Breast epithelium (tissue), 4 donors: ENCODE measurements around the gene DCXR. TPM values are rescaled to one million over a fixed set of nuclear protein-coding genes. Genes with fewer than 3 reads are reported as not detected.
A peak's percentile ranks its signal among the peaks of the same experiment; 100 is the strongest.

Experiments
- DNase-seq, 2 donors: peaks; one replicate each; pipeline ENCODE4 v3.0.0-alpha.2; 2019; ENCODE audit warnings: low spot score in 2 of 2
- H3K27ac ChIP-seq, 2 donors: fragments of 200-600 bp; sonication (generic) in 1 of 2; one replicate each; pipeline ENCODE4 v1.5.1; 2016 to 2019; ENCODE audit warnings: mild to moderate bottlenecking in 1 of 2
- H3K27me3 ChIP-seq, 2 donors: fragments of 200-600 bp; sonication (generic) in 1 of 2; one replicate each; pipeline versions ENCODE4 v1.5.1 to v1.6.0; 2017 to 2019; ENCODE audit warnings: control low read depth in 1 of 2, mild to moderate bottlenecking in 1 of 2
- H3K36me3 ChIP-seq: fragments of 200-600 bp; one replicate; pipeline ENCODE4 v1.5.1; 2019
- H3K4me1 ChIP-seq, 2 donors: fragments of 200-600 bp; sonication (generic); one replicate each; pipeline ENCODE4 v1.5.1; 2016 to 2019; ENCODE audit warnings: control low read depth in 1 of 2
- H3K4me3 ChIP-seq, 3 donors: fragments of 200-600 bp; sonication (generic); 1 replicate in 2 of 3; 2 replicates in 1 of 3; pipeline ENCODE4 v1.5.1; 2016 to 2019; ENCODE audit warnings: mild to moderate bottlenecking in 3 of 3, moderate library complexity in 2 of 3
- H3K9me3 ChIP-seq, 2 donors: fragments of 200-600 bp; sonication (generic) in 1 of 2; one replicate each; pipeline ENCODE4 v1.5.1; 2016 to 2019; ENCODE audit warnings: control low read depth in 1 of 2
- POLR2A ChIP-seq: fragments of 450-650 bp; IDR thresholded peaks from one replicate; pipeline ENCODE4 v1.6.1; 2016; ENCODE audit warnings: antibody characterized with exemption, mild to moderate bottlenecking, moderate library complexity
- POLR2AphosphoS5 ChIP-seq, 3 donors: sonication (generic); formaldehyde crosslinking; IDR thresholded peaks; one replicate each; pipeline ENCODE4 v1.6.1; 2017; ENCODE audit warnings: antibody characterized with exemption in 3 of 3
- intact Hi-C: fragments of 100-400 bp; cut with DNase I; formaldehyde crosslinking; loops from one replicate; pipeline ENCODE4 v1.15.1; 2023; ENCODE audit warnings: low total_unique reads
- total RNA-seq, 3 donors: library from RNA; depleted of rRNA; stranded (reverse); fragments of >200 nt; gene quantifications; one replicate each; pipeline ENCODE4 v1.1.0, GENCODE V29; 2016
- TF ChIP-seq, protein P1 (sequence below), 3 donors: fragments of 450-650 bp; IDR thresholded peaks; one replicate each; pipeline ENCODE4 v1.5.1; 2016 to 2017; ENCODE audit warnings: antibody characterized with exemption in 3 of 3, mild to moderate bottlenecking in 3 of 3, moderate library complexity in 3 of 3

Gene DCXR
- 100 to 1,000 TPM; 202 to 484 (median 228) TPM for total RNA-seq

DNA sequence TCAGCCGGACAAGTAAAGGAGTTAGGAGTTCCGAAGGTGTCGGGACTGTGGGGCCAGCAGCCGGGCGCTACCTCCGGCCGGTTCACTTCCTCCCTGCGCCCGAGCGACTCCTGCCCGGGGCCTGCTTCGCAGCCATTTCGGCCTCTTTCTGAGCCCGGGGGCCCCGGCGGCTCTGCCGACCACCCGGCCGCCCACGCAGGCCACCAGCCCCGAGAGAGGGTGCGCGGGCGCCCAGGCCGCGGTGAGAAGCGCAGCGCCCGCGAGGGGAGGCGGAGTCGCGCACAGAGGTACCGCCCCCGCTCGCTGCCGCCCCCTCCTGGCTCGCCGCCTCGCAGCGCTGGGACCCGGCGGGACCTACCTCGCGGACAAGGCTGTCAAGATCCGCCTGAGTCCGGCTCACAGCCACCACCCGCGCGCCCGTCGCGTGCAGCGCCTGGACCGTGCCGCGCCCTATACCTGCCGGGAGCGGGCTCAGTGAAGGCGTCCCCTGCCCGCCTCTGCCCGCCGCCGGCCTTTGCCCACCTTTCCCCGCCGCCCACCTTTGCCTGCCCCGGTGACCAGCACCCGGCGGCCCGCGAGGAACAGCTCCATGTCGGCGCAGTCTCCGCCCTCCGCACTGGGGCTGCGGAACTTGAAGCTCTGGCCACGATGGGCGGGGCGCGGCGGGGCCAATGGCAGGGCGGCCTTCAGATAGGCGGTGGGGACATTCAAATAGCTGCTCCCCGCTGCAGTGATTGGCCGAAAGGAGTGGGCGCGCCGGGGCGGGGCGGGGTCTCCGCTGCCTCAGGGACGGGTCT is at the start of gene DCXR:
Gene DCXR, minus strand, starts transcription at position 606 of the 797 bp plus-strand sequence. Its CDS starts 15 bp downstream, at position 591.
- peak; percentile 98 for DNase-seq
- peak within 1 kb of the TSS; percentile 87 to 99 for H3K27ac ChIP-seq
- H3K4me3 ChIP-seq, result peak within 1 kb of the TSS; percentile 58 to 96 (median 63)
- peaks cover 8 to 10% of the 10 kb centered on the region in 2 donors for H3K4me1 ChIP-seq
- no peaks in the 10 kb centered on the region for H3K27me3 ChIP-seq
- intact Hi-C loops, result loop anchor here (10.0 kb wide), 1 partner anchor 48 kb away; no protein-coding TSS in a partner anchor
- peak; percentile 93 for TF ChIP-seq POLR2A
- TF ChIP-seq, protein P1, sequence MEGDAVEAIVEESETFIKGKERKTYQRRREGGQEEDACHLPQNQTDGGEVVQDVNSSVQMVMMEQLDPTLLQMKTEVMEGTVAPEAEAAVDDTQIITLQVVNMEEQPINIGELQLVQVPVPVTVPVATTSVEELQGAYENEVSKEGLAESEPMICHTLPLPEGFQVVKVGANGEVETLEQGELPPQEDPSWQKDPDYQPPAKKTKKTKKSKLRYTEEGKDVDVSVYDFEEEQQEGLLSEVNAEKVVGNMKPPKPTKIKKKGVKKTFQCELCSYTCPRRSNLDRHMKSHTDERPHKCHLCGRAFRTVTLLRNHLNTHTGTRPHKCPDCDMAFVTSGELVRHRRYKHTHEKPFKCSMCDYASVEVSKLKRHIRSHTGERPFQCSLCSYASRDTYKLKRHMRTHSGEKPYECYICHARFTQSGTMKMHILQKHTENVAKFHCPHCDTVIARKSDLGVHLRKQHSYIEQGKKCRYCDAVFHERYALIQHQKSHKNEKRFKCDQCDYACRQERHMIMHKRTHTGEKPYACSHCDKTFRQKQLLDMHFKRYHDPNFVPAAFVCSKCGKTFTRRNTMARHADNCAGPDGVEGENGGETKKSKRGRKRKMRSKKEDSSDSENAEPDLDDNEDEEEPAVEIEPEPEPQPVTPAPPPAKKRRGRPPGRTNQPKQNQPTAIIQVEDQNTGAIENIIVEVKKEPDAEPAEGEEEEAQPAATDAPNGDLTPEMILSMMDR (IDR thresholded peaks at IDR 0.05), result peak; percentile 20 to 72 (median 33)
- peak; percentile 93 to 96 (median 95) for TF ChIP-seq POLR2AphosphoS5 (IDR thresholded peaks at IDR 0.05)
- H3K36me3 ChIP-seq, result no peaks in the 10 kb centered on the region
- H3K9me3 ChIP-seq, result no peaks in the 10 kb centered on the region

DNA sequence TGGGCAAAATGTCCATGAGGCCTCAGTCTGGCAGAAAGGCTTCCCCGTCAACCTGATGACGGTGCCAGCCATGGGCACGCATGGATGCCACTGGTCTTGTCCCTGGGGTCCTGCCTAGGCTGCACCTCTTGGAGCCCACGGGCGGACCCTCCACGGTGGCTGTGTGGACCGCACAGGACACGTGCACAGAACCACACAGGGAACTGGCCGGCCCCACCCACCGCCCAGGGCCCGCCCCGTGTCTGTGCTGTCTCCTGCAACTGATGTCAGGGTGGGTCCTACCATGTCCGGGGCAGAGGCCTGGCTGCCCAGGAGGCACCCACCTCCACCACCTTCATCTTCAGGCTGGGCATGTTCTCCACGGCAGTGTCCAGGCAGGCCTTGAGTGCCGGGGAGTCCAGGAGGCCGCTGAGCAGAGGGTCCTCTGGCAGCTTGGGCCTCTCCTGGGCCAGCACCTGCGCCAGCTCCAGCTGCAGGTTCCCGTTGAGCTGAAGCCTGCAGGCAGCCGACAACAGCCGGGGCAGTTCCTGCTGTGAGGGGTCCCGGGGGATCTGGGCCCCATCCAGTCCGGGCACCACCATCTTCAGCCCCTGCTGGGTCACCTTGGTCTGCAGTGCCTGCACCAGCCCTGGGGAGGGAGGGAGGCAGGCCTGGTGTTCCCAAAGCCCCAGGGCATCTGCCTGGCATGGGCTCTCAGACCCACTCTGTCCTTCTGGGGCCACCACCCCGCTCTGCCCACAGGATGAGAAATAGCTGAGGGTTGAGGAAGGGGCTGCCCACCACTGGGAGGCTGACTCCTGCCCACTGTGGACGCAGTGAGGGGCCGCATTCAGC is 48.7 kb upstream of the DCXR start:
- Histone ChIP-seq H3K36me3 (peaks cover 66% of the 10 kb centered on the region), H3K4me3 (no peak overlapping the region), H3K27ac (no peak overlapping the region), H3K27me3 (no peaks in the 10 kb centered on the region), H3K9me3 (no peaks in the 10 kb centered on the region), H3K4me1 (no peaks in the 10 kb centered on the region)
- TF ChIP-seq, protein P1 (IDR thresholded peaks at IDR 0.05), result no peak
- no peak for TF ChIP-seq POLR2AphosphoS5 (IDR thresholded peaks at IDR 0.05)
- no peak for TF ChIP-seq POLR2A
- intact Hi-C loops, result loop anchor here (10.0 kb wide), 1 partner anchor 51 kb away; the partner anchor contains the start of genes DCXR and RAC3
- DNase-seq, result no peak

DNA sequence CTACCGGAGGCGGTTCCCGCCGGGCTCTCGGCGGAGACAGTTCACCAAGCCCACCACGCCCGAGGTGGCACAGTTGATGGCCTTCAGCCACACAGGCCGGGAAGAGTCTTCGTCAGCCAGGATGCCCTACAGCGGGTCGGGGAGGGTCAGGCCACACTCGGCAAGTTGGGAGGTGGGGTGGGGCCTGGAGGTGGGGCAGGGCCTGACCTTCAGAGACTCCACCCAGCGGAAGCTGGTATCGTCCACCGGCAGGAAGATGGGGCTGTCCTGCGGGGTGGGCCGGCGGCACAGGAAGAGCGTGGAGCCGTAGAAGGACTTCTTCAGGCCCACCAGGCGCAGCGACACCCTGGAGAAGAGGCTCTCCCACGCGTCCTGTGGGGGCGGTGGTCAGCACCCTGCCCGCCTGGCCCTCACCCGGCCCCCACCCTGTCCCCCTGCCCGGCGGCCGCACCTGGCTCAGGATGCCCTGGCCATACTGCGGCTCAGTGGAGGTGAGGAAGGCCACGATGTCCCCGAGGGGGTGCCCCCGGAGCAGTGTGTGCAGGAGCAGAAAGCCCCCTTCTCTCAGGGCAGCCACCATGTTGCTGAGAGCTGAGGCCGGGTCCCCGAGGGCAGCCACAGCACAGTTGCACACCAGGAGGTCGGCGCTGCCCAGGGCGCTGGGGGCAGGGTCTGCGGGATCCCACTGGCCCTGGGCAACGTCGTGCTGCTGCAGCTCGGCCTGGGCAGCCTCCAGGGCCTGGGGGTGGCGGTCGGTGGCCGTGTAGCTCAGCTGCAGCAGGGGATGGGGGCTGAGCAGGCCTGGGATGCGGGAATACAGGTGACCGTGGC is 47.7 kb upstream of the DCXR start:
- Histone ChIP-seq H3K36me3 (peaks cover 69% of the 10 kb centered on the region), H3K27me3 (no peaks in the 10 kb centered on the region), H3K4me1 (no peaks in the 10 kb centered on the region), H3K4me3 (no peak overlapping the region), H3K27ac (no peak overlapping the region), H3K9me3 (no peaks in the 10 kb centered on the region)
- intact Hi-C loops, result loop anchor here (10.0 kb wide), 1 partner anchor 50 kb away; the partner anchor contains the start of genes DCXR and RAC3
- TF ChIP-seq POLR2AphosphoS5 (IDR thresholded peaks at IDR 0.05), result no peak
- DNase-seq, result no peak

DNA sequence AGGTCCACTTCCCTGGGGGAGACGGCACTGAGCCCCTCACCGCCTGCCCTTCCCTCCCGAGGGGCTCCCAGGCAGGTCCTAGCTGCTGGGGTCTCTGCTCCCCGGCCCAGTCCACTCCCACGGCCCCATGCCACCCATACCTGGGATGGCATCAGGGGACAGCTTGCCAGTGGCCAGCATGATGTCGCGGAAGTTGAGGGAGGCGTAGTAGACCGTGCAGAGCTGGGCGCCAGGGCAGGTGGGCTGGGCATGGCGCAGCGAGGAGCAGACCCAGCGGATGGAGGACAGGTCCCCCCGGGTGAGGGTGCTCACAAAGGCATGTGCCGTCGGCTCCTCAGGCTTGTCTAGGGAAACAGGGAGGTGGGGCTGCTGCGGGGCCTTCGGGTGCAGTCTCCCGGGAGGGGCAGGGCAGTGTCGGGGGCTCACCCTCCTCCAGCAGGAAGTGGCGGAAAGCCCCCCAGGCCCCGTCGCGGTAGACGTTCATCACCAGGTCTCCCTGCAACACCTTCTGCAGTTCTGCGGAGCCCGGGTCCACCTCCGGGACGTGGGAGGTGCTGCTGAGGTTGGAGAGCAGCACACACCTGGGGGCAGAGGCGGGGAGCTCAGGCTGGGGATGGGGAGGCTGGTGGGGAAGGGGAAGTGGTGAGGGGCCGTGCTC is 47.0 kb upstream of the DCXR start:
- intact Hi-C loops, result loop anchor here (10.0 kb wide), 1 partner anchor 50 kb away; the partner anchor contains the start of genes DCXR and RAC3
- no peak overlapping the region for H3K27ac ChIP-seq
- no peaks in the 10 kb centered on the region for H3K9me3 ChIP-seq
- H3K36me3 ChIP-seq, result peaks cover 71% of the 10 kb centered on the region
- DNase-seq, result no peak
- H3K4me1 ChIP-seq, result no peaks in the 10 kb centered on the region
- H3K4me3 ChIP-seq, result no peak overlapping the region
- H3K27me3 ChIP-seq, result no peaks in the 10 kb centered on the region
- no peak for TF ChIP-seq POLR2A
- TF ChIP-seq POLR2AphosphoS5 (IDR thresholded peaks at IDR 0.05), result no peak
- TF ChIP-seq, protein P1 (IDR thresholded peaks at IDR 0.05), result no peak
